Measurements from ENCODE around the gene UBE2QL1. TPM values are rescaled to one million over a fixed set of nuclear protein-coding genes. Genes with fewer than 3 reads are reported as not detected.

Gene UBE2QL1
- total RNA-seq, 1 experiment from 2014 or later = not detected

DNA sequence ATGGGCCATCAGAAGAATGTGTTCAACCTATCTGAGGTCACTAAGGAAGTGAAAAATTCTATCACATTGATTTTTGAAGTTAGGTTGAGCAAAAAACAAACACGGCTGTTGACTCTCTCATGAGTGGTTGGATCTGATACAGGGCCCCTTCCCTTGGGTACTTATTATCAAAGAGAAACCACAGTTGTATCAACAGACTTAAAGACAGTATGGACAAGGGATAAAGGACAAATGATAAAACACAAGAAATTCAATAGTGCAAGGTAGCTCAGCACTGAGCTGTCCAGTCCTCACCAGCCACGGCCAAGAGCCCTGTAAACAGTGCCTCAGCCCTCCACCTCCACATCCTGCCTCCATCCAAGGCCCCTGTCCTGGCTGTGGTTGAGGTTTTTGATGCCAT lies 86.9 kb downstream of the UBE2QL1 start:
- no peak overlapping the region for H3K4me3 Mint-ChIP-seq (ENCODE audit: unreplicated experiment)
- TF ChIP-seq, protein P1, sequence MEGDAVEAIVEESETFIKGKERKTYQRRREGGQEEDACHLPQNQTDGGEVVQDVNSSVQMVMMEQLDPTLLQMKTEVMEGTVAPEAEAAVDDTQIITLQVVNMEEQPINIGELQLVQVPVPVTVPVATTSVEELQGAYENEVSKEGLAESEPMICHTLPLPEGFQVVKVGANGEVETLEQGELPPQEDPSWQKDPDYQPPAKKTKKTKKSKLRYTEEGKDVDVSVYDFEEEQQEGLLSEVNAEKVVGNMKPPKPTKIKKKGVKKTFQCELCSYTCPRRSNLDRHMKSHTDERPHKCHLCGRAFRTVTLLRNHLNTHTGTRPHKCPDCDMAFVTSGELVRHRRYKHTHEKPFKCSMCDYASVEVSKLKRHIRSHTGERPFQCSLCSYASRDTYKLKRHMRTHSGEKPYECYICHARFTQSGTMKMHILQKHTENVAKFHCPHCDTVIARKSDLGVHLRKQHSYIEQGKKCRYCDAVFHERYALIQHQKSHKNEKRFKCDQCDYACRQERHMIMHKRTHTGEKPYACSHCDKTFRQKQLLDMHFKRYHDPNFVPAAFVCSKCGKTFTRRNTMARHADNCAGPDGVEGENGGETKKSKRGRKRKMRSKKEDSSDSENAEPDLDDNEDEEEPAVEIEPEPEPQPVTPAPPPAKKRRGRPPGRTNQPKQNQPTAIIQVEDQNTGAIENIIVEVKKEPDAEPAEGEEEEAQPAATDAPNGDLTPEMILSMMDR (IDR thresholded peaks at IDR 0.05; ENCODE audit: insufficient read depth in 1 of 2, low read depth in 1 of 2, low read length in 1 of 2, severe bottlenecking in 1 of 2, unreplicated experiment in 1 of 2) = no peak
- ChIA-PET CTCF (no interaction called here), POLR2A (no interaction called here)
- Histone ChIP-seq H3K4me3 (ENCODE audit: low read depth, low read length) (no peak overlapping the region), H3K4me1 (no peaks in the 10 kb centered on the region), H3K36me3 (ENCODE audit: control insufficient read depth, insufficient read depth, low read length) (no peaks in the 10 kb centered on the region), H3K27me3 (replicated peaks; ENCODE audit: control insufficient read depth, insufficient read depth, low read length) (no peaks in the 10 kb centered on the region), H3K9me3 (no peaks in the 10 kb centered on the region)
- no TSS peak for BruUV-seq (replicated peaks)
- H3K9me3 Mint-ChIP-seq (ENCODE audit: unreplicated experiment) = peaks cover 10% of the 10 kb centered on the region
- no peaks in the 10 kb centered on the region for H3K4me1 Mint-ChIP-seq (ENCODE audit: low read depth, unreplicated experiment)
- no peak overlapping the region for H3K27ac Mint-ChIP-seq (ENCODE audit: unreplicated experiment)
- peaks cover 21% of the 10 kb centered on the region for H3K27me3 Mint-ChIP-seq (ENCODE audit: insufficient read depth, unreplicated experiment)
- intact Hi-C loops (cut with micrococcal nuclease; ENCODE audit: unreplicated experiment) = no loop called here
- H3K36me3 Mint-ChIP-seq (ENCODE audit: insufficient read depth, unreplicated experiment) = no peaks in the 10 kb centered on the region
- DNase-seq = no peak

DNA sequence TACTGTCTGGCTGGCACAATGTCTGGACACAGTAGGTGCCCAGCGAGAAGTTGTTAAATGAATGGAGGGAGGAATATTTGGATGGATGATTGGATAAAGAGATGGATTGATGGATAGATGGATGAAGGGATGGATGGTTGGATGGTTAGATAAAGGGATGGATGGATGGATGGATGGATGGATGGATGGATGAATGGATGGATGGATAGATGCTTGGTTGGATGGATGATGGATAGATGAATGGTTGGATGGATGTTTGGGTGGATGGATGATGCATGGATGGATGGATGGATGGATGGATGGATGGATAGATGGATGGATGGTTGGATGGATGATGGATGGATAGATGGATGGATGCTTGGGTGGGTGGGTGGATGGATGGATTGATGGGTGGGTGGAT lies 90.4 kb downstream of the UBE2QL1 start:
- no peak overlapping the region for H3K4me3 ChIP-seq (ENCODE audit: low read depth, low read length)
- no TSS peak for BruUV-seq (replicated peaks)
- no peaks in the 10 kb centered on the region for H3K27me3 ChIP-seq (replicated peaks; ENCODE audit: control insufficient read depth, insufficient read depth, low read length)
- no peak overlapping the region for H3K4me3 Mint-ChIP-seq (ENCODE audit: unreplicated experiment)
- ChIA-PET CTCF (no interaction called here), POLR2A (no interaction called here)
- no peaks in the 10 kb centered on the region for H3K36me3 ChIP-seq (ENCODE audit: control insufficient read depth, insufficient read depth, low read length)
- H3K4me1 Mint-ChIP-seq (ENCODE audit: low read depth, unreplicated experiment) = no peaks in the 10 kb centered on the region
- DNase-seq = no peak
- no peaks in the 10 kb centered on the region for H3K9me3 ChIP-seq
- H3K27me3 Mint-ChIP-seq (ENCODE audit: insufficient read depth, unreplicated experiment) = peaks cover 16% of the 10 kb centered on the region
- intact Hi-C loops (cut with micrococcal nuclease; ENCODE audit: unreplicated experiment) = no loop called here
- TF ChIP-seq, protein P1 (IDR thresholded peaks at IDR 0.05; ENCODE audit: insufficient read depth in 1 of 2, low read depth in 1 of 2, low read length in 1 of 2, severe bottlenecking in 1 of 2, unreplicated experiment in 1 of 2) = no peak
- H3K27ac Mint-ChIP-seq (ENCODE audit: unreplicated experiment) = no peak overlapping the region
- no peaks in the 10 kb centered on the region for H3K4me1 ChIP-seq
- no peaks in the 10 kb centered on the region for H3K36me3 Mint-ChIP-seq (ENCODE audit: insufficient read depth, unreplicated experiment)
- peaks cover 10% of the 10 kb centered on the region for H3K9me3 Mint-ChIP-seq (ENCODE audit: unreplicated experiment)

DNA sequence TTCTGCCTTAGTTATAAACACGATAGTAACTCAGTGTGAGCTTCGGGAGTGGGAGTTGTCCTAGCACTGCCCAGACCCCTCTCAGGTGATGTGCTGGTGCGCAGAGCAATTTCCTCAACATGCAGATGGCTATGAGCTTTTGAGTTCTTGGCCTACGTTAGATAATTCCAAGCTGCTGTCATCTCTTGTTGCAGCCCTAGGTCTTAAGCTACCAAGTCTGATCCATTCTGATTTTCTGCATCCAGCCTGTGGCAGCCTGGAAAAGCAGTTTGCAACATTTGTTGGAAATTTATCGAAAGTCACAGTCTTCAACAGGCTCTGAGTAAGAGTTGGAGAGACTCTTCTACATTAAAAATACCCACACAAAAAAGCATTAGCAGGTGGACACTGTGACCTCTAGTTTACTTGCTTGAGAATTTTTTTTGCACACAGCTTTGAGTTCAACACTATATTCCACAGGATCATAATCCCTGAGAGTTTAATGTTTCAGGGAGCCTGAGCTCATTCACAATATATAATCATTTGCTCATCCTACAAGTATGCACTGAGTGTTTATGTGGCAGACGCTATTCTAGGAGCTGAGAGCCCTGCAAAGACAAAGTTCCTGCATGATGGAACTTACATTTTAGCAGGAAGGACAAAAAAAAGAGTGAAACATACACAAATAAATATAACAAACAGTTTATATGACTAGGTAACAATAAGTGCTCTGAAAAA lies 91.6 kb downstream of the UBE2QL1 start:
- no peaks in the 10 kb centered on the region for H3K4me1 ChIP-seq
- H3K27me3 Mint-ChIP-seq (ENCODE audit: insufficient read depth, unreplicated experiment) = peaks cover 16% of the 10 kb centered on the region
- H3K9me3 ChIP-seq = no peaks in the 10 kb centered on the region
- H3K27ac Mint-ChIP-seq (ENCODE audit: unreplicated experiment) = no peak overlapping the region
- no peaks in the 10 kb centered on the region for H3K4me1 Mint-ChIP-seq (ENCODE audit: low read depth, unreplicated experiment)
- no peaks in the 10 kb centered on the region for H3K27me3 ChIP-seq (replicated peaks; ENCODE audit: control insufficient read depth, insufficient read depth, low read length)
- DNase-seq = no peak
- H3K4me3 Mint-ChIP-seq (ENCODE audit: unreplicated experiment) = no peak overlapping the region
- H3K9me3 Mint-ChIP-seq (ENCODE audit: unreplicated experiment) = peaks cover 10% of the 10 kb centered on the region
- TF ChIP-seq, protein P1 (IDR thresholded peaks at IDR 0.05; ENCODE audit: insufficient read depth in 1 of 2, low read depth in 1 of 2, low read length in 1 of 2, severe bottlenecking in 1 of 2, unreplicated experiment in 1 of 2) = no peak
- CTCF ChIA-PET = interaction anchor here (0.6 kb wide), 1 partner anchor 162 kb away, joined by 5 read pairs; the partner anchor contains the start of gene MED10
- BruUV-seq (replicated peaks) = no TSS peak
- no peak overlapping the region for H3K4me3 ChIP-seq (ENCODE audit: low read depth, low read length)
- POLR2A ChIA-PET = no interaction called here
- intact Hi-C loops (cut with micrococcal nuclease; ENCODE audit: unreplicated experiment) = no loop called here
- no peaks in the 10 kb centered on the region for H3K36me3 Mint-ChIP-seq (ENCODE audit: insufficient read depth, unreplicated experiment)
- H3K36me3 ChIP-seq (ENCODE audit: control insufficient read depth, insufficient read depth, low read length) = no peaks in the 10 kb centered on the region
